HG02588 (cell line): ENCODE data around the gene CTIF.

ENCODE experiments used
- ATAC-seq: cut with Tn5 transposase; IDR thresholded peaks from one replicate; pipeline ENCODE4 v1.9.1; 2021; ENCODE audit warnings: mild to moderate bottlenecking, moderate library complexity; ENCODE audit not compliant: unreplicated experiment

The CTIF gene

GRCh38 chr18:48742304-48742703 lies 203.5 kb downstream of the CTIF start:
- no peak for ATAC-seq

- no peak for ATAC-seq
Observed at GRCh38 chr18:48742706-48743475, 204.1 kb downstream of the CTIF start.

GRCh38 chr18:48743886-48744285 lies 205.1 kb downstream of the CTIF start:
- no peak for ATAC-seq

- ATAC-seq: no peak
Observed at GRCh38 chr18:48745293-48745692, 206.5 kb downstream of the CTIF start.

- no peak for ATAC-seq
Observed at GRCh38 chr18:48749768-48750167, 210.9 kb downstream of the CTIF start.

GRCh38 chr18:48750485-48751175 lies 211.8 kb downstream of the CTIF start:
- no peak for ATAC-seq

GRCh38 chr18:48751727-48752468 lies 213.1 kb downstream of the CTIF start:
- ATAC-seq: no peak

- no peak for ATAC-seq
Observed at GRCh38 chr18:48752478-48752877, 213.6 kb downstream of the CTIF start.

GRCh38 chr18:48752928-48753327 lies 214.1 kb downstream of the CTIF start:
- ATAC-seq: no peak

- ATAC-seq: no peak
Observed at GRCh38 chr18:48753691-48754090, 214.9 kb downstream of the CTIF start.

- ATAC-seq: no peak
Observed at GRCh38 chr18:48754559-48754958, 215.7 kb downstream of the CTIF start.

GRCh38 chr18:48754993-48755473 lies 216.2 kb downstream of the CTIF start:
- peak; percentile 57 for ATAC-seq

- ATAC-seq: no peak
Observed at GRCh38 chr18:48756511-48757226, 217.8 kb downstream of the CTIF start.

GRCh38 chr18:48757367-48757766 lies 218.5 kb downstream of the CTIF start:
- no peak for ATAC-seq

GRCh38 chr18:48757906-48758305 lies 219.1 kb downstream of the CTIF start:
- no peak for ATAC-seq

- ATAC-seq: no peak
Observed at GRCh38 chr18:48761582-48761981, 222.8 kb downstream of the CTIF start.

- ATAC-seq: no peak
Observed at GRCh38 chr18:48762022-48762421, 223.2 kb downstream of the CTIF start.

- ATAC-seq: no peak
Observed at GRCh38 chr18:48762836-48763718, 224.2 kb downstream of the CTIF start.

- no peak for ATAC-seq
Observed at GRCh38 chr18:48763719-48764100, 224.9 kb downstream of the CTIF start.

- no peak for ATAC-seq
Observed at GRCh38 chr18:48765053-48765452, 226.2 kb downstream of the CTIF start.
